ENCODE data around the gene NEFH. TPM values are rescaled to one million over a fixed set of nuclear protein-coding genes. Genes with fewer than 3 reads are reported as not detected.

The NEFH gene
- total RNA-seq, 1 experiment from 2014 or later, result not detected

DNA sequence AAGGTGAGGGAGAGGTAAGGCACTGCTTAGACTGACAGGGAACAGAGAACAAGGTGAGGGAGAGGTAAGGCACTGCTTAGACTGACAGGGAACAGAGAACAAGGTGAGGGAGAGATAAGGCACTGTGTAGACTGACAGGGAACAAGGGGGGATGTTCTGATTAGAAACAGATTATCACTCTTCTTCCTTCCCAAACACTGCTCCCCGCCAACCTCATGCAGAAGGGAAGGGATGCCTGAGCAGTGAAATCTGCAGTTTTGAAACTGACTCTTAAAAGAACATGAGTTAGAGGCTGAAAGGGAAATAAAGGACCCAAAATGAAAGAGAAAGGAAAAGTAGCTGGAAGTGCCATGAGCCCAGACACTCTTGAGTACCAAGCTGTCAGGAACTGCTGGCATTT lies 29.8 kb downstream of the NEFH start:
- no peak for ATAC-seq
- Histone ChIP-seq H3K9me2 (ENCODE audit: insufficient read depth) (no peaks in the 10 kb centered on the region), H3K27ac (ENCODE audit: low read depth, low read length) (no peak overlapping the region), H3K79me2 (ENCODE audit: insufficient read depth, low read length) (no peaks in the 10 kb centered on the region), H2AFZ (ENCODE audit: low read depth, low read length, poor library complexity, severe bottlenecking) (no peak overlapping the region), H3K9ac (ENCODE audit: low read length) (no peak overlapping the region), H3K36me3 (ENCODE audit: control insufficient read depth in 1 of 2, insufficient read depth in 2 of 2, low read length in 2 of 2) (peaks cover 50 to 52% of the 10 kb centered on the region in 2 experiments), H4K20me1 (ENCODE audit: insufficient read depth) (no peaks in the 10 kb centered on the region), H3K9me3 (ENCODE audit: control insufficient read depth in 1 of 2, insufficient read depth in 1 of 2, low read depth in 1 of 2, low read length in 2 of 2) (no peaks in the 10 kb centered on the region), H3K4me2 (ENCODE audit: low read length) (no peak overlapping the region), H3K27me3 (ENCODE audit: insufficient read depth, low read length) (no peaks in the 10 kb centered on the region), H3K4me3 (replicated peaks in 1 of 2; ENCODE audit: low read depth in 1 of 2, low read length in 2 of 2) (no peak overlapping the region), H3K4me1 (ENCODE audit: control insufficient read depth in 1 of 2, insufficient read depth in 2 of 2, low read length in 2 of 2) (no peaks in the 10 kb centered on the region)
- ChIA-PET RAD21 (ENCODE audit: low non-redundant PET in 1 of 2, low total read pairs in 2 of 2, uncharacterized antibody in 2 of 2, unreplicated experiment in 2 of 2) (no interaction called here), CTCF (no interaction called here), POLR2A (no interaction called here)
- BruUV-seq (replicated peaks), result no TSS peak
- TF ChIP-seq JUND (IDR thresholded peaks at IDR 0.05) (no peak), SRF (IDR thresholded peaks at IDR 0.05; ENCODE audit: low read depth) (no peak), SP1 (IDR thresholded peaks at IDR 0.05; ENCODE audit: low read depth) (no peak), FOSL1 (IDR thresholded peaks at IDR 0.05; ENCODE audit: low read depth) (no peak), EZH2phosphoT487 (IDR thresholded peaks at IDR 0.05; ENCODE audit: borderline replicate concordance) (no peak), EGR1 (IDR thresholded peaks at IDR 0.05; ENCODE audit: low read depth) (no peak), ELF1 (IDR thresholded peaks at IDR 0.05; ENCODE audit: borderline replicate concordance, low read depth) (no peak), SIN3A (IDR thresholded peaks at IDR 0.05; ENCODE audit: low read depth) (no peak), EZH2 (IDR thresholded peaks at IDR 0.05) (no peak), RAD21 (IDR thresholded peaks at IDR 0.05; ENCODE audit: low read depth) (no peak), CBX3 (IDR thresholded peaks at IDR 0.05; ENCODE audit: low read depth) (no peak), POLR2AphosphoS5 (IDR thresholded peaks at IDR 0.05; ENCODE audit: low read depth, low read length) (no peak), TCF7L2 (IDR thresholded peaks at IDR 0.05; ENCODE audit: borderline replicate concordance, extremely low read depth, insufficient read depth, insufficient read length) (no peak), ZNF274 (IDR thresholded peaks at IDR 0.05; ENCODE audit: low read depth, low read length) (no peak), ZFX (IDR thresholded peaks at IDR 0.05) (no peak)
- TF ChIP-seq, protein P1, sequence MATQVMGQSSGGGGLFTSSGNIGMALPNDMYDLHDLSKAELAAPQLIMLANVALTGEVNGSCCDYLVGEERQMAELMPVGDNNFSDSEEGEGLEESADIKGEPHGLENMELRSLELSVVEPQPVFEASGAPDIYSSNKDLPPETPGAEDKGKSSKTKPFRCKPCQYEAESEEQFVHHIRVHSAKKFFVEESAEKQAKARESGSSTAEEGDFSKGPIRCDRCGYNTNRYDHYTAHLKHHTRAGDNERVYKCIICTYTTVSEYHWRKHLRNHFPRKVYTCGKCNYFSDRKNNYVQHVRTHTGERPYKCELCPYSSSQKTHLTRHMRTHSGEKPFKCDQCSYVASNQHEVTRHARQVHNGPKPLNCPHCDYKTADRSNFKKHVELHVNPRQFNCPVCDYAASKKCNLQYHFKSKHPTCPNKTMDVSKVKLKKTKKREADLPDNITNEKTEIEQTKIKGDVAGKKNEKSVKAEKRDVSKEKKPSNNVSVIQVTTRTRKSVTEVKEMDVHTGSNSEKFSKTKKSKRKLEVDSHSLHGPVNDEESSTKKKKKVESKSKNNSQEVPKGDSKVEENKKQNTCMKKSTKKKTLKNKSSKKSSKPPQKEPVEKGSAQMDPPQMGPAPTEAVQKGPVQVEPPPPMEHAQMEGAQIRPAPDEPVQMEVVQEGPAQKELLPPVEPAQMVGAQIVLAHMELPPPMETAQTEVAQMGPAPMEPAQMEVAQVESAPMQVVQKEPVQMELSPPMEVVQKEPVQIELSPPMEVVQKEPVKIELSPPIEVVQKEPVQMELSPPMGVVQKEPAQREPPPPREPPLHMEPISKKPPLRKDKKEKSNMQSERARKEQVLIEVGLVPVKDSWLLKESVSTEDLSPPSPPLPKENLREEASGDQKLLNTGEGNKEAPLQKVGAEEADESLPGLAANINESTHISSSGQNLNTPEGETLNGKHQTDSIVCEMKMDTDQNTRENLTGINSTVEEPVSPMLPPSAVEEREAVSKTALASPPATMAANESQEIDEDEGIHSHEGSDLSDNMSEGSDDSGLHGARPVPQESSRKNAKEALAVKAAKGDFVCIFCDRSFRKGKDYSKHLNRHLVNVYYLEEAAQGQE (IDR thresholded peaks at IDR 0.05; ENCODE audit: low read depth), result no peak
- TF ChIP-seq, protein P2, sequence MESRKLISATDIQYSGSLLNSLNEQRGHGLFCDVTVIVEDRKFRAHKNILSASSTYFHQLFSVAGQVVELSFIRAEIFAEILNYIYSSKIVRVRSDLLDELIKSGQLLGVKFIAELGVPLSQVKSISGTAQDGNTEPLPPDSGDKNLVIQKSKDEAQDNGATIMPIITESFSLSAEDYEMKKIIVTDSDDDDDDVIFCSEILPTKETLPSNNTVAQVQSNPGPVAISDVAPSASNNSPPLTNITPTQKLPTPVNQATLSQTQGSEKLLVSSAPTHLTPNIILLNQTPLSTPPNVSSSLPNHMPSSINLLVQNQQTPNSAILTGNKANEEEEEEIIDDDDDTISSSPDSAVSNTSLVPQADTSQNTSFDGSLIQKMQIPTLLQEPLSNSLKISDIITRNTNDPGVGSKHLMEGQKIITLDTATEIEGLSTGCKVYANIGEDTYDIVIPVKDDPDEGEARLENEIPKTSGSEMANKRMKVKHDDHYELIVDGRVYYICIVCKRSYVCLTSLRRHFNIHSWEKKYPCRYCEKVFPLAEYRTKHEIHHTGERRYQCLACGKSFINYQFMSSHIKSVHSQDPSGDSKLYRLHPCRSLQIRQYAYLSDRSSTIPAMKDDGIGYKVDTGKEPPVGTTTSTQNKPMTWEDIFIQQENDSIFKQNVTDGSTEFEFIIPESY (IDR thresholded peaks at IDR 0.05; ENCODE audit: extremely low read depth, insufficient replicate concordance, low read length), result no peak
- intact Hi-C loops (cut with micrococcal nuclease), result no loop called here
- no peak for DNase-seq (ENCODE audit: low read depth, low spot score)
